Stimulated activated CD4-positive, alpha-beta T cell treated with anti-CD3 and anti-CD28 coated beads, Interleukin-2, amount 100 ng/mL, for 24 hours (primary cell): Measurements from ENCODE around the gene SP7.
"Not testable (repeated sequence)": the region's sequence is repeated elsewhere in the genome, so short reads cannot be mapped to it uniquely, and the experiment has no call there.

Experiments used
- DNase-seq, 2 donors: peaks; one replicate each; pipeline ENCODE4 v3.0.0-alpha.2; 2020

SP7 gene

DNA sequence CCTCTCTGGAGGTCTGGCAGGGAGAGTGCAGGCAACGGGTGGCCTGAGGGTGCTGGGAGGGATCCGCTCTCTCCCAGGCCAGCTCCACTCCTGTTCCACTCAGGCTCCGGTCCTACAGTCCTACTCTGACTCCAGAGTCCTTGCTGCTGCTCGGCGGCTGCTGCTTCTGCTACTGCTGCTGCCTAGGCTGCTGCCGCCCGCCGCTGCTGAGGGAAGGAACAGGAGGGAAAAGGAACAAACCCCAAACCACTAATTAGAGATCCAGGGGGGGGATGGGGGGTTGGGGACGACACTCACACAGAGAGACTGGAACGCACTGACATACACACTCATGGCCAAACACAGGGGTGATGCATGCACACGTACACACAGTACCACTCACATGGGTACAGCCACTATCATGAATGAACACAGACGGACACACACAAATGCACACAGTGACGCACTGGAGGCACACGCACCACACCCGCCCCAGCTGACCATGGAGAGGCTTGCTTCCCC lies at the start of gene SP7:
SP7 (minus strand) TSS at position 174 of the 501 bp plus-strand sequence. CDS start 708 bp downstream, outside the sequence.
- DNase-seq = no peak

DNA sequence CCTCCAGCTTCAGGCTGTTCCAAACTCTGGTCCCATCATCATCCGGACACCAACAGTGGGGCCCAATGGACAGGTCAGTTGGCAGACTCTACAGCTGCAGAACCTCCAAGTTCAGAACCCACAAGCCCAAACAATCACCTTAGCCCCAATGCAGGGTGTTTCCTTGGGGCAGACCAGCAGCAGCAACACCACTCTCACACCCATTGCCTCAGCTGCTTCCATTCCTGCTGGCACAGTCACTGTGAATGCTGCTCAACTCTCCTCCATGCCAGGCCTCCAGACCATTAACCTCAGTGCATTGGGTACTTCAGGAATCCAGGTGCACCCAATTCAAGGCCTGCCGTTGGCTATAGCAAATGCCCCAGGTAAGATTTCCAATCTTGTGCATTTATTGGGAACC lies 47.1 kb upstream of the SP7 start:
- DNase-seq = no peak

DNA sequence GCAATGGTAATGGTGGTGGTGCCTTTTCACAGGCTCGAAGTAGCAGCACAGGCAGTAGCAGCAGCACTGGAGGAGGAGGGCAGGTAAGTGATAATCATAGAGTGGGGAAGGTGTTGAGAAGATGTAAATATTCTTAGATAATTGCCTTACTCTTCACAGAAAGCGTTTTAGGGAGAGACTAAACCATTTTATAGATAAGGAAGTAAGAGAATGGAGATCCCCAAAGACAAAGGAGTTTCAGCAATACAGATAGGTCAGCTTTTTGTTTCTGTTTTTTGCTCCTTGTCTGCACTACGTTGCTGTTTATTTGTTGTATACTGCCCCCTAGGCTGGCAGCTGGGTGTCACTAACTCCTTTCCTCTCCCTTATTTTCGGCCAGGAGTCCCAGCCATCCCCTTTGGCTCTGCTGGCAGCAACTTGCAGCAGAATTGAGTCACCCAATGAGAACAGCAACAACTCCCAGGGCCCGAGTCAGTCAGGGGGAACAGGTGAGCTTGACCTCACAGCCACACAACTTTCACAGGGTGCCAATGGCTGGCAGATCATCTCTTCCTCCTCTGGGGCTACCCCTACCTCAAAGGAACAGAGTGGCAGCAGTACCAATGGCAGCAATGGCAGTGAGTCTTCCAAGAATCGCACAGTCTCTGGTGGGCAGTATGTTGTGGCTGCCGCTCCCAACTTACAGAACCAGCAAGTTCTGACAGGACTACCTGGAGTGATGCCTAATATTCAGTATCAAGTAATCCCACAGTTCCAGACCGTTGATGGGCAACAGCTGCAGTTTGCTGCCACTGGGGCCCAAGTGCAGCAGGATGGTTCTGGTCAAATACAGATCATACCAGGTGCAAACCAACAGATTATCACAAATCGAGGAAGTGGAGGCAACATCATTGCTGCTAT lies 45.8 kb upstream of the SP7 start:
- DNase-seq = peak in 1 of 2 donors; percentile 29

- DNase-seq = peak in 1 of 2 donors; percentile 6
These were observed 44.9 kb upstream of the SP7 start for GRCh38 chr12:53380794-53381730.

GRCh38 chr12:53380104-53380793 lies 44.1 kb upstream of the SP7 start, which contains the start of gene SP1:
SP1 (plus strand) TSS chr12:53380176; CDS start chr12:53380292, 116 bp downstream.
- DNase-seq = peak; percentile 99

GRCh38 chr12:53379389-53380103 lies 43.4 kb upstream of the SP7 start:
- DNase-seq = peak; percentile 90 to 92

- no peak for DNase-seq
These were observed 42.7 kb upstream of the SP7 start for GRCh38 chr12:53378724-53379388.

DNA sequence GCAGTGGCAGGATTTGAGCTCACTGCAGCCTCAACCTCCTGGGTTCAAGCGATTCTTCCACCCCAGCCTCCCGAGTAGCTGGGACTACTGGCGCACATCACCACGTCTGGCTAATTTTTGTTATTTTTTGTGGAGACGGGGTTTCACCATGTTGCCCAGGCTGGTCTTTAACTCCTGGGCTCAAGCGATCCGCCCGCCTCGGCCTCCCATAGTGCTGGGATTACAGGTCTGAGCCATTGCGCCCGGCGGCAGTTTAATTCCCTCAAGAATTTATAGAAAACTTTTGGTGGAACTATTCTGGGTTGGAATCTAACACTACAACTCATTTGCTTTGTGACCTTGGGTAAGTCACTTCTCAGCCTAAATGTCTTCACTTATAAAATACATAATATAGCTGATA lies 42.1 kb upstream of the SP7 start:
- no peak for DNase-seq

DNA sequence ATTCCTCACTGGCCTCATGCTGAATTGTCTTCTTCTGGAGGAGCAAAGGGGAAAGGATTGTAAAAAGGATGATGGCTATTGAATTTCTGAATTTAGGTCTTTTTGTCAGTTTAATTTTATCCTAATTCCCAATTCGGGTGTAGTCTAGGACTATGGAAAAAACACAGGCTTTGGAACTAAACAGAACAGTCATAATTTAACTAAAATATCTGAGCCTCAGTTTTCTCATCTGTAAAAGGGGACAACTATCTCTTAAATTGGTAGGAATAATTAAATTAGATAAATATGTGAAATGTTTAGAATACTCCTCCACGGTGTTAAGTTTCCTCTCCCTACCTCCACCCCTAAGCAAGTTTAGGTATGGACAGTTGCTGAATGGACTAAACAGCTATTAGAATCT lies 40.6 kb upstream of the SP7 start:
- DNase-seq = no peak

GRCh38 chr12:53374277-53374676 lies 38.1 kb upstream of the SP7 start:
- DNase-seq = not testable (repeated sequence)

DNA sequence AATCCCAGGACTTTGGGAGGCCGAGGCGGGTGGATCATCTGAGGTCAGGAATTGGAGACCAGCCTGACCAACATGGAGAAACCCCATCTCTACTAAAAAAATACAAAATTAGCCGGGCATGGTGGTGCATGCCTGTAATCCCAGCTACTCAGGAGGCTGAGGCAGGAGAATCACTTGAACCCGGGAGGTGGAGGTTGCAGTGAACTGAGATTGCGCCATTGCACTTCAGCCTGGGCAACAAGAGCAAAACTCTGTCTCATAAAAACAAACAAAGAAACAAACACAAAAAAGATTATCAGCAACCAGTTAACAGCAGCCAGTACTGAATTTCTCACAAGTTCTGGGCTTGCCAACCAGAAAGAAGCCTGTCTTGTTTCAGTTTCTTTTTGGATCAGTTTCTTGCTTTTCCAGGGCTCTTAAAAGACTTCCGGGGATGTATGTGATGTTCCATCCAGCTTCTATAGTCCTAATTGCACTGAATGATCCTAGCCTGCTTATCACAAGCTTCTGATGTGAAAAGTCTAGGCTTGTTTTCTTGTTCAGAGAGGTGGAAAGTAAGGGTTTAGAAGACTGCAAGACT lies 37.5 kb upstream of the SP7 start:
- DNase-seq = not testable (repeated sequence)

DNA sequence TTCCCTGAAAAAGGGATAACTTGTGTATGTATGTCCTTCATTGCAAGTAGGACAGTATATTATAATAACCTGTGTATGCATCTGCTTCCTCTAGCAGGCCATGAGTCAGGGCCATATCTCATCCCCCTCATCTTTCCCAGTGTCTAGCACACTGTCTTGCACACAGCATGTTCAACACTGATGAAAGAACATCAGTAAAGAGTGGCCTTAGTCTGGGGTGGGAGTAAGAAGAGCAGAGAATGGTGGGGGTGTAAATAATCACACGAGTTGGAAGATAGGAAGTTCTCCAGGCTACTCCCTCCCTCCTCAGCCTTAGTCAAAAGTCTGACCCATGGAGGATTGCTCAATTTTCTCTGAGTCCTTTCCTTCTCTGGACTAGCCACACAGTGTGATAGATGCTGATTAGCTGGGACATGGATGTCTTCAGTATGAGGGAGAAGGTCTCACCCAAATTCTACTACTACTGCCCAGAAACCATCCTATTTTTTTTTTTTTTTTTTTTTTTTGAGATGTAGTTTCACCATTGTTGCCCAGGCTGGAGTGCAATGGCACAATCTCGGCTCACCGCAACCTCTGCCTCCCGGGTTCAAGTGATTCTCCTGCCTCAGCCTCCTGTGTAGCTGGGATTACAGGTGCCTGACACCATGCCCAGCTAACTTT lies 29.2 kb upstream of the SP7 start:
- no peak for DNase-seq

DNA sequence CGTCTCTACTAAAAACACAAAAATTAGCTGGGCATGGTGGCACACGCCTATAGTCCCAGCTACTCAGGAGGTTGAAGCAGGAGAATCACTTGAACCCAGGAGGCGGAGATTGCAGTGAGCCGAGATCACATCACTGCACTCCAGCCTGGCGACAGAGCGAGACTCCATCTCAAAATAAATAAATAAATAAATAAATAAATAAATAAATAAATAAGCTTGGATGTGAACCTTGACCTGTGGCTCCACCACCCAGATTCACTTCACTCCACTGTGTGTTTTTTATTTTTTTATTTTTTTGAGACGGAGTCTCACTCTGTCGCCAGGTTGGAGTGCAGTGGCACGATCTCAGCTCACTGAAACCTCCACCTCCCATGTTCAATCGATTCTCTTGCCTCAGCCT lies 25.5 kb upstream of the SP7 start:
- DNase-seq = not testable (repeated sequence)

- no peak for DNase-seq
These were observed 22.8 kb upstream of the SP7 start for GRCh38 chr12:53358836-53359419.

DNA sequence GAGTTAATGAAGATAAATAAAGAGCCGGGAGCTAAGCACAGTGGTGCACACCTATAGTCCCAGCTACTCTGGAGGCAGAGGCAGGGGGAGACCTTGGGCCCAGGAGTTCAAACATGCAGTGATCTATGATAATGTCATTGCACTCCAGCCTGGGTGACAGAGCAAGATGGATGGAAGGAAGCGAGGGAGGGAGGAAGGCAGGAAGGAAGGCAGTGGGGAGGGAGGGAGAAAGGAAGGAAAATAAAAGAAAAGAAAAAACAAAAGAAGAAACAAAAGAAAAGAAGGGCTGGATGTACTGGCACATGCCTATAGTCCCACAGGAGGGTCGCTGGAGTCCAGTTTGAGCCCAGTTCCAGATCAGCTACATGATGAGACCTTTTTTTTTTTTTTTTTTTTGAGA lies 19.0 kb upstream of the SP7 start:
- DNase-seq = no peak

GRCh38 chr12:53353257-53353655 lies 17.1 kb upstream of the SP7 start:
- no peak for DNase-seq

DNA sequence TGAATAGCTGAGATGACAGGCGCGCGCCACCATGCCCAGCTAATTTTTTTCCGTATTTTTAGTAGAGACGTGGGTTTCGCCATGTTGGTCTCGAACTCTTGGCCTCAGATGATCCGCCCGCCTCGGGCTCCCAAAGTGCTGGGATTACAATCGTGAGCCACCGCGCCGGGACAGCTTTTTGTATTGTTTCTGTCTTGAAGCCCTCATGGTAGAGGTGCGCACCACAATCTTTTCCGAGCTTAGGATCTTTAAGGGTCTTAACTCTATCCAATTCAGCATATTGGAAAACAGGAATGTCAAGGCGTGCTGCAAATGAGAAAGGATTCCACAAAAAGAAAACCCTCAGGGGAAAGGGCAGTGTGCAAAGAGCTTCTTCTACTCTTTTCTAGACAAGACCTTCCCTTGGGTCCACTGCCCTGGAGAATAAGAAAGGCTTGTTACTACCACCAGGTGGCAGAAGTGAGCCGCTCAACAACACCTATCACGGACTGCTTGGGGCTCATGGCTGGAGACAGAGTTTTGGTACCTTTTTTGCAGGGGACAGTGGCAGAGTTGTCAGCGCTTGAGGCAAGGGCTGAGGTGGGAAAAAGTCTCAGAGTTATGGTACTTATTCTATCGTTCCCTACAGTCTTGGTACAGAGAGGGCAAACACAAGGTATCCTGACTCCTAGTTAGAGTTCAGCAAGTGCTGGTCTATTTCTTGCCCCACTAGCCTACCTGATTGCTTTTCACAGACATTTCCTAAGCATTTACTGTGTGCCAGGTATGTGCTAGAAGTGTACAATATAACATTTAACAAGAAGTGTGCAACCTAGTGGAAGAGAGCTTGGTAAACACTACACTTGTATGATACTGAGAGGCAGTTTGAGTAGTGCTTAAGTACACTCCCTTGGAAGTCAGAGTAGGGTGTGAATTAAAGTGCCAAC lies 16.4 kb upstream of the SP7 start:
- DNase-seq = peak; percentile 83 to 84

DNA sequence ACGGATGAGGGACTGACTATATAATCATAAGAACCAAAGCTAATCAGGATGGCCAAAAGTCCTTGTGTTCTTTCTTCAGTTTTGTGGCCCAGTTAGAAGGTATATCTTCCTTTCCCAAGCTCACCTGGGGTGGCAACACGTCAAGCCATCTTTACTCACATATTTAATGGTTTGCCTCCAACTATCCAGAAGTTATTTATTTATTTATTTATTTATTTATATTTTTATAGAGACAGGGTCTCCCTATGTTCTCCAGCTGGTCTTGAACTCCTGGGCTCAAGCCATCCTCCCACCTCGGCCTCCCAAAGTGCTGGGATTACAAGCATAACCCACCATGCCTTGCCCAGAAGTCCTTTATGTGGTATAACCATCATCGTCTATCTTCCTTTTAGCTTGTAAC lies 11.8 kb upstream of the SP7 start:
- no peak for DNase-seq

- no peak for DNase-seq
These were observed 10.3 kb upstream of the SP7 start for GRCh38 chr12:53346491-53346890.
